Endothelial cell of umbilical vein (primary cell): ENCODE measurements around the gene TTC29. TPM values are rescaled to one million over a fixed set of nuclear protein-coding genes. Genes with fewer than 3 reads are reported as not detected.

Experiments
- BruUV-seq: library from RNA; stranded (reverse); fragments of 400-500 nt; replicated peaks from 2 replicates; lab custom pipeline; 2021; lab: Mats Ljungman, UMichigan
- CTCF ChIA-PET: fragments of 300-600, 350-600 bp; sonication (Branson Sonifier 250); formaldehyde crosslinking; loops from one replicate; lab custom pipeline; 2021; ENCODE audit warnings: antibody characterized with exemption, inconsistent platforms; lab: Charles Lee
- POLR2A ChIA-PET: fragments of 300-600, 350-600 bp; sonication (Branson Sonifier 250); formaldehyde crosslinking; loops from one replicate; lab custom pipeline; 2021; ENCODE audit warnings: antibody characterized with exemption, inconsistent platforms; lab: Charles Lee
- DNase-seq: peaks from one replicate; pipeline ENCODE4 v3.0.0-alpha.2; 2011; ENCODE audit warnings: low read depth, low spot score
- FAIRE-seq: peaks from 2 replicates; lab custom pipeline; 2011; peaks lifted over from hg19 to GRCh38; lab: Jason Lieb, UNC
- H2AFZ ChIP-seq: 2 replicates; pipeline ENCODE4 v1.6.0; 2012; ENCODE audit warnings: low read depth, low read length, control low read depth, inconsistent platforms
- H3K27ac ChIP-seq: 2 replicates; pipeline ENCODE4 v1.5.1; 2011; ENCODE audit warnings: low read depth, mild to moderate bottlenecking, control low read depth, low read length, moderate library complexity; ENCODE audit not compliant: insufficient read depth
- H3K27me3 ChIP-seq, 2 experiments: 2 replicates each; pipeline versions ENCODE4 v1.6.0 to v1.6.1; 2011; ENCODE audit warnings: low read length in 2 of 2, mixed read lengths in 1 of 2; ENCODE audit not compliant: control insufficient read depth in 2 of 2, insufficient read depth in 2 of 2
- H3K36me3 ChIP-seq, 2 experiments: 2 replicates in 1 of 2; 3 replicates in 1 of 2; pipeline ENCODE4 v1.5.1; 2011; ENCODE audit warnings: low read length in 2 of 2, mild to moderate bottlenecking in 1 of 2, moderate library complexity in 1 of 2; ENCODE audit not compliant: control insufficient read depth in 2 of 2, insufficient read depth in 2 of 2; ENCODE audit errors: extremely low read depth in 1 of 2
- H3K4me1 ChIP-seq: 3 replicates; pipeline ENCODE4 v1.5.1; 2011; ENCODE audit warnings: mild to moderate bottlenecking, low read length; ENCODE audit not compliant: control insufficient read depth, insufficient read depth; ENCODE audit errors: extremely low read depth
- H3K4me2 ChIP-seq: 2 replicates; pipeline ENCODE4 v1.6.1; 2011; ENCODE audit warnings: low read length, control low read depth, mixed read lengths; ENCODE audit not compliant: insufficient read depth
- H3K4me3 ChIP-seq, 3 experiments: fragments of 200-600 bp in 1 of 3; sonication (generic), shearing (Covaris generic) in 1 of 3; replicated peaks in 1 of 3; 2 replicates each; pipeline ENCODE4 v1.5.1; 2011 to 2016; ENCODE audit warnings: control low read depth in 3 of 3, low read length in 3 of 3, mild to moderate bottlenecking in 2 of 3, inconsistent platforms in 1 of 3, low read depth in 1 of 3, moderate library complexity in 1 of 3; ENCODE audit not compliant: insufficient read depth in 1 of 3
- H3K79me2 ChIP-seq: 2 replicates; pipeline ENCODE4 v1.6.0; 2012; ENCODE audit warnings: low read length, inconsistent platforms; ENCODE audit not compliant: control insufficient read depth, insufficient read depth
- H3K9ac ChIP-seq: replicated peaks from 2 replicates; pipeline ENCODE3; 2011; ENCODE audit warnings: low read length, control low read depth; ENCODE audit not compliant: insufficient read depth; ENCODE audit errors: extremely low read depth
- H3K9me1 ChIP-seq: replicated peaks from 3 replicates; pipeline ENCODE4 v1.6.0; 2011; ENCODE audit warnings: mild to moderate bottlenecking, low read length; ENCODE audit not compliant: control insufficient read depth, insufficient read depth; ENCODE audit errors: extremely low read depth
- H3K9me3 ChIP-seq: replicated peaks from 2 replicates; pipeline ENCODE4 v1.5.1; 2012; ENCODE audit warnings: low read length, inconsistent platforms; ENCODE audit not compliant: control insufficient read depth, insufficient read depth
- H4K20me1 ChIP-seq: replicated peaks from 2 replicates; pipeline ENCODE3; 2011; ENCODE audit warnings: mild to moderate bottlenecking, low read length; ENCODE audit not compliant: control insufficient read depth, insufficient read depth; ENCODE audit errors: extremely low read depth
- CTCF ChIP-seq, 2 donors: IDR thresholded peaks; 1 replicate in 1 of 2; 2 replicates in 1 of 2; pipeline ENCODE4 v1.5.1; 2011; ENCODE audit warnings: low read length in 2 of 2, mild to moderate bottlenecking in 2 of 2, moderate library complexity in 2 of 2, control low read depth in 1 of 2, inconsistent platforms in 1 of 2, low read depth in 1 of 2; ENCODE audit not compliant: insufficient read depth in 1 of 2; ENCODE audit errors: extremely low read depth in 1 of 2
- EZH2 ChIP-seq: IDR thresholded peaks from 2 replicates; pipeline ENCODE4 v1.6.1; 2012; ENCODE audit warnings: borderline replicate concordance, low read depth, mild to moderate bottlenecking, moderate library complexity, low read length, inconsistent platforms; ENCODE audit not compliant: severe bottlenecking
- FOS ChIP-seq: IDR thresholded peaks from 2 replicates; pipeline ENCODE4 v1.6.1; 2011; ENCODE audit warnings: mild to moderate bottlenecking, low read length, moderate library complexity, borderline replicate concordance; ENCODE audit not compliant: insufficient read depth
- GATA2 ChIP-seq: IDR thresholded peaks from 2 replicates; pipeline ENCODE4 v1.7.0; 2011; ENCODE audit warnings: low read depth, mild to moderate bottlenecking, moderate library complexity, mixed read lengths, low read length; ENCODE audit not compliant: insufficient read length, insufficient read depth
- JUN ChIP-seq: IDR thresholded peaks from 2 replicates; pipeline ENCODE4 v1.6.1; 2011; ENCODE audit warnings: borderline replicate concordance, low read depth; ENCODE audit not compliant: insufficient read length, insufficient read depth
- MYC ChIP-seq: IDR thresholded peaks from one replicate; pipeline ENCODE4 v1.6.1; 2011; ENCODE audit warnings: mild to moderate bottlenecking, low read depth, low read length
- POLR2A ChIP-seq: IDR thresholded peaks from 2 replicates; pipeline ENCODE4 v1.6.1; 2012; ENCODE audit warnings: low read depth, mild to moderate bottlenecking, control low read depth, low read length
- POLR2AphosphoS5 ChIP-seq: IDR thresholded peaks from 2 replicates; pipeline ENCODE4 v1.6.1; 2012; ENCODE audit warnings: low read depth, mild to moderate bottlenecking, control low read depth, low read length, moderate library complexity; ENCODE audit not compliant: insufficient read depth
- dilution Hi-C: fragments of 300-500 bp; cut with MboI; formaldehyde crosslinking; loops from one replicate; pipeline ENCODE4 v1.15.0; 2019; ENCODE audit warnings: low sequenced_read_pairs; ENCODE audit not compliant: extremely low pct_ligation_motif_present
- intact Hi-C: fragments of 100-400 bp; cut with micrococcal nuclease; formaldehyde crosslinking; loops from one replicate; pipeline ENCODE4 v1.10.0; 2022
- polyA plus RNA-seq, 4 experiments: library from polyadenylated mRNA; depleted of rRNA in 3 of 4; stranded (reverse) in 3 of 4; unstranded in 1 of 4; fragments of >200 nt; gene quantifications; 2 replicates each; pipeline versions ENCODE4 v1.2.1 to v1.2.3, GENCODE V29; 2011 to 2012; ENCODE audit warnings: missing spikeins in 1 of 4
- total RNA-seq: library from RNA; stranded (reverse); gene quantifications from 2 replicates; pipeline ENCODE4 v1.2.3, GENCODE V29; 2021

TTC29 gene
- total and polyA plus RNA-seq, 2 donors (not counting 3 experiments of a cell fraction or from before 2014, with no cell fraction given): not detected

DNA sequence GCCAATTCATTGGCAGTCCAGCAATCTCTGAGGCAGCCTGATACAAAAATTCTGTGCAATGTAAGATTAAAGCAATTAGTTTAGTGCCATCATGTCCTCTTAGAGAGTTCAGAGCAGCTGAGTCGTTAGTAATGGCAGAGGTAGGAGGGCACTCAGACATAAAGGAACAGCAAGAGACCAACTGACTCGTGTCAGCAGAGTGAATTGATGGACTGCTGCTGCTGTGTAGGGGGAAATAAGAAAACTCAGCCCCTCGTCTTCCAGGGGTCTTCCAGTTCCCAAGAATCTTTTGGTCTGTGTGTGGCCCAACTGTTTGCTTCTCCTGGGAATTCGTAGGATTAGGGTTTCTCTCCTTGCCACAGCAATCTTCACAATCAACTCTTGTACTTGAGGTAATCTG is 100.9 kb downstream of the TTC29 start:
- H3K9me3 ChIP-seq: no peaks in the 10 kb centered on the region
- H3K4me2 ChIP-seq: no peak overlapping the region
- intact Hi-C loops (no loop called here), dilution Hi-C loops (no loop called here)
- H3K27me3 ChIP-seq: no peaks in the 10 kb centered on the region
- H3K27ac ChIP-seq: no peak overlapping the region
- FAIRE-seq (no peak), DNase-seq (no peak)
- H3K9ac ChIP-seq: no peak overlapping the region
- CTCF ChIA-PET: interaction anchor here (1.5 kb wide), 1 partner anchor 12 kb away, joined by 3 read pairs; no protein-coding TSS in a partner anchor
- H3K4me1 ChIP-seq: no peaks in the 10 kb centered on the region
- TF ChIP-seq EZH2: no peak
- TF ChIP-seq JUN: no peak
- TF ChIP-seq POLR2A: no peak
- TF ChIP-seq GATA2: no peak
- TF ChIP-seq MYC: no peak
- no peak for TF ChIP-seq CTCF (IDR thresholded peaks at IDR 0.05; ENCODE audit: extremely low read depth in 1 of 2, insufficient read depth in 1 of 2, low read depth in 1 of 2, low read length in 2 of 2)
- TF ChIP-seq FOS: no peak
- no peak for TF ChIP-seq POLR2AphosphoS5
- H3K36me3 ChIP-seq: no peaks in the 10 kb centered on the region
- no peak overlapping the region for H2AFZ ChIP-seq
- no peaks in the 10 kb centered on the region for H4K20me1 ChIP-seq
- no peaks in the 10 kb centered on the region for H3K79me2 ChIP-seq
- no peak overlapping the region for H3K4me3 ChIP-seq
- H3K9me1 ChIP-seq: no peaks in the 10 kb centered on the region
- BruUV-seq: no TSS peak
- POLR2A ChIA-PET: no interaction called here
